Nephron progenitor cell (in vitro differentiated cells): ENCODE measurements around the gene FBXW12.

Experiments
- DNase-seq: peaks from one replicate; pipeline ENCODE4 v3.0.0; 2021
- H3K27ac Mint-ChIP-seq: 2 replicates; pipeline ENCODE4 v1.8.0; 2021; ENCODE audit warnings: mild to moderate bottlenecking, moderate library complexity, mixed read lengths
- H3K27me3 Mint-ChIP-seq: 2 replicates; pipeline ENCODE4 v1.8.0; 2021; ENCODE audit warnings: mild to moderate bottlenecking, low read depth, mixed read lengths; ENCODE audit not compliant: poor library complexity
- H3K36me3 Mint-ChIP-seq: 2 replicates; pipeline ENCODE4 v1.8.0; 2021; ENCODE audit warnings: low read depth, mixed read lengths
- H3K4me1 Mint-ChIP-seq: 2 replicates; pipeline ENCODE4 v1.8.0; 2021; ENCODE audit warnings: mixed read lengths
- H3K4me3 Mint-ChIP-seq: 2 replicates; pipeline ENCODE4 v1.8.0; 2021; ENCODE audit warnings: mild to moderate bottlenecking, moderate library complexity, mixed read lengths
- H3K9me3 Mint-ChIP-seq: 2 replicates; pipeline ENCODE4 v1.8.0; 2021; ENCODE audit warnings: mild to moderate bottlenecking, moderate library complexity, mixed read lengths
- TF ChIP-seq, protein P1 (sequence below): fragments of 200-600 bp; sonication (generic); IDR thresholded peaks from 2 replicates; pipeline ENCODE4 v1.5.0; 2021; ENCODE audit warnings: antibody characterized with exemption

Gene FBXW12

DNA sequence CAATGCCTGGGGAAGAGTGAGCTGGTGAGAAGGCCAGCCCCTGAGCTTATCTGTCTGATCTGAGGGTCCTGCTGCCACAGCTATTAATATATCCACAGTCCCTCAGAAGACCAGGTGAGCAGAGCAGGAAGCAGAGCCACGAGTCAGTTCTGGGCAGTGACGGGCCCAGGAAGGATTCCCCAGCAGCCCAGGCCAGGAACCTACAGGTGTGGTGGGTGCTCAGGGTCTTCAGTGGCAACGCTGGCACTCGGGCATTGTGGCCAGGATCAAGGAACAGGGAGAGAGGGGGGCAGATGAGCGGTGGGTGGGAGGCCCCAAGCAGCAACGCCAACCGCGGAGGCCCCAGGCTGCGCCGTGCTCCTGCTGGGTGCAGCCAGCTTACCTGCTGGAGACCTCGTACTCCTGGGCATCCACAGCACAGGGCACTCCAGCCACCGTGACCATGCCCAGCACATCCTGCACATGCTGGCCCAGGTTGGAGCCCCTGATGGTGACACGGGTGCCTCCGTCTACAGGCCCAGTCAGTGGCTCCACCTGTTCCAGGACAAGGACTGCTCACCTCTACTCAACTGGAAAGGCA lies 45.6 kb downstream of the FBXW12 start:
- H3K4me3 Mint-ChIP-seq = no peak overlapping the region
- DNase-seq = no peak
- TF ChIP-seq, protein P1, sequence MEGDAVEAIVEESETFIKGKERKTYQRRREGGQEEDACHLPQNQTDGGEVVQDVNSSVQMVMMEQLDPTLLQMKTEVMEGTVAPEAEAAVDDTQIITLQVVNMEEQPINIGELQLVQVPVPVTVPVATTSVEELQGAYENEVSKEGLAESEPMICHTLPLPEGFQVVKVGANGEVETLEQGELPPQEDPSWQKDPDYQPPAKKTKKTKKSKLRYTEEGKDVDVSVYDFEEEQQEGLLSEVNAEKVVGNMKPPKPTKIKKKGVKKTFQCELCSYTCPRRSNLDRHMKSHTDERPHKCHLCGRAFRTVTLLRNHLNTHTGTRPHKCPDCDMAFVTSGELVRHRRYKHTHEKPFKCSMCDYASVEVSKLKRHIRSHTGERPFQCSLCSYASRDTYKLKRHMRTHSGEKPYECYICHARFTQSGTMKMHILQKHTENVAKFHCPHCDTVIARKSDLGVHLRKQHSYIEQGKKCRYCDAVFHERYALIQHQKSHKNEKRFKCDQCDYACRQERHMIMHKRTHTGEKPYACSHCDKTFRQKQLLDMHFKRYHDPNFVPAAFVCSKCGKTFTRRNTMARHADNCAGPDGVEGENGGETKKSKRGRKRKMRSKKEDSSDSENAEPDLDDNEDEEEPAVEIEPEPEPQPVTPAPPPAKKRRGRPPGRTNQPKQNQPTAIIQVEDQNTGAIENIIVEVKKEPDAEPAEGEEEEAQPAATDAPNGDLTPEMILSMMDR = no peak
- peaks cover 3% of the 10 kb centered on the region for H3K27me3 Mint-ChIP-seq
- H3K36me3 Mint-ChIP-seq = peaks cover 18% of the 10 kb centered on the region
- H3K27ac Mint-ChIP-seq = no peak overlapping the region
- no peaks in the 10 kb centered on the region for H3K4me1 Mint-ChIP-seq
- no peaks in the 10 kb centered on the region for H3K9me3 Mint-ChIP-seq

DNA sequence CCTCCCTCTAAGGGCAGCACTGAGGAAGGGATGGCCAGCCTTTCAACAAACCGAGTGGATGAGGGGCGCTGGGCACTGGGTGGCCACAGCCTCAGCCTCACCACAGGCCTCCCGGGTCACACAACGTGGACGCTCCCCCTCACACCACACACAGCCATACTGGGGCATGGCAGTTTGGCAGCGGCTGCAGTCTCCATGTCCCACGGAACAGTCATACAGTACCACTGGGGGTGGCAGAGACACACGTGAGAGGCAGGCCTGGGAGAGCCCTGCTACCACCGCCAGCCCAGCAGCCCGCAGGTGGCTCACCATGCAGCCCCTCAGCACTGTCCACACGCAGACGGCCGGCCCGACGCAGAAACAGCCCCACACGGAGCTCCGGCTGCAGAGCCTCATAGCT lies 46.1 kb downstream of the FBXW12 start:
- Mint-ChIP-seq H3K4me3 (no peak overlapping the region), H3K27me3 (peaks cover 3% of the 10 kb centered on the region), H3K27ac (no peak overlapping the region), H3K9me3 (no peaks in the 10 kb centered on the region), H3K36me3 (peaks cover 17% of the 10 kb centered on the region), H3K4me1 (peaks cover 5% of the 10 kb centered on the region)
- DNase-seq = no peak
- TF ChIP-seq, protein P1 = no peak

DNA sequence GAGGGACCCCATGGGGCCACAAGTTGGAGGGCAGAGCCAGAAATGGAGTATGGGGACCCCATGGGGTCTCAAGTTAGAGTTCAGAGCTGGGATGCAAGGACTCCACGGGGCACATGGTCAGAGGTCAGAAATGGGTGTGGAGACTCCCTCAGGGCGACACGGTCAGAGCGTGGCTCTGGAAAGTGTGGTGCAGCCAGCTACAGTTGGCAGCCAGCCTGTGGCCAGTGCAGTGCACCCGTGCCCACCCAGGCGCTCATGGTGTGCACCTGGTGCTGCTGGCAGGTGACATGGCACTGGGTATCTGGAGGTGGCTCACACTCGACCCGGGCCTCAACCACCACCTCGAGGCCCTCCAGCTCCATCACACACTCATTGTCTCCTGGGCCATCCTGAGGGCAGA lies 46.6 kb downstream of the FBXW12 start:
- Mint-ChIP-seq H3K4me3 (no peak overlapping the region), H3K27ac (peak overlapping the region; percentile 72), H3K27me3 (peaks cover 3% of the 10 kb centered on the region), H3K36me3 (peaks cover 13% of the 10 kb centered on the region), H3K9me3 (no peaks in the 10 kb centered on the region), H3K4me1 (peaks cover 7% of the 10 kb centered on the region)
- TF ChIP-seq, protein P1 = no peak
- DNase-seq = no peak

DNA sequence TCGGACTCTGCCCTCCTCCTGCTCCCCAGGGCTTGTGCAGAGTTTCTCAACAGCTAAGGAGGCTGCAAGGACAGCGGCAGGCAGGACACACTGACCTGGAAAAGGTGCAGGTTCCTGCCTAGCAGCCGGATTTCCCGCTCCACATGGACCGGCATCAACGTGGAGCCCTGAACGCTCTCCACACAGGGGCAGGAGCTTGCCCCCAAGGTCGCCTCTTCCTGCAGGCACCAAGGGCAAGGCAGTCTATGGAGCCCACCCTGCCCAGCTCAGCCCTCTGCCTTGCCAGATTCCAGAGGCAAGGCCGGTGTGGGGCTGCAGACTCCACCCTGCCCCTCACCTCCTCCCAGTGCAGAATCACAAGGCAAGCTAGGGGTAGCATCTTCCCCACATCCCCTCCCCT lies 47.1 kb downstream of the FBXW12 start:
- Mint-ChIP-seq H3K9me3 (no peaks in the 10 kb centered on the region), H3K36me3 (peaks cover 8% of the 10 kb centered on the region)
- no peak for DNase-seq

DNA sequence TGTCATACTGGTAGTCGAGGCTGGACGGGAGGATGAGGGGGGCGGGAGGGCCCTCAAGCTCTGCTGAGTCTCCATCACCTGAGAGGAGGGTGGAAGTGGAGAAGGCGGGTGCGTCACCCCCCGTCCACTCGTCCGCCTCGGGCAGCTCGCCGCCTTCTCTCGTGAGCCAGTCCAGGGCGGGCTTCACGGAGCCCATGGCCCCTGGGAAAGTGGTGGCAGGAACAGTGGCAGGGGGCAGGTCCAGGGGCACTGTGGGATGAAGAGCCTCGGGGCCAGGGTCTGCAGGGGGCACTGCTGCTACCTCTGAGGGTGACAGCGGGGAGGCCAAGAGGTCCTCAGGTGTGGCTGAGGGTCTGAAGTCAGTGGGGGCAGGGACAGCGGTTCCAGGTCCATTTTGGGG lies 47.6 kb downstream of the FBXW12 start:
- Mint-ChIP-seq H3K9me3 (no peaks in the 10 kb centered on the region), H3K27ac (no peak overlapping the region), H3K4me3 (no peak overlapping the region), H3K27me3 (no peaks in the 10 kb centered on the region), H3K4me1 (peaks cover 11% of the 10 kb centered on the region), H3K36me3 (peaks cover 5% of the 10 kb centered on the region)
- TF ChIP-seq, protein P1 = no peak
- no peak for DNase-seq

More for the DNA sequence above, 47.1 kb downstream of the FBXW12 start:
- Mint-ChIP-seq H3K4me1 (peaks cover 7% of the 10 kb centered on the region), H3K4me3 (no peak overlapping the region), H3K27ac (no peak overlapping the region), H3K27me3 (peaks cover 1% of the 10 kb centered on the region)
- TF ChIP-seq, protein P1 = no peak

DNA sequence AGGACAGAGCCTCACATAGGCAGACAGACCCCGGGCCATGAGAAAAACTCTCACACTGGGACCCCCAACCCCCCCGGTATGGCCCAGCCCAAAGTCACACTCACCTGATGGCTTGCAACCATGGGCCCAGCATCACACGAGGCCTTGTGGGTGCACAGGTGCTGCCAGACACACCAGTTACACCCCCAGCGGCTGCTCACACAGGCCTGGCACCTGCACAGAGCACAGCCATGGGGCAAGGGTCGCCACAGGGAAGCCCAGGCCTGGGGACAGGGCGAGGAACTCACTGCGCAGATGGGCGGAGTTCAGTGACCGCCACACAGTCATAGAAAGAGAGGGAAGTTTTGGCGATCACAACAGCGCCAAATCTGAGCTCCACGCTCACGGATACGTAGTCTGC lies 48.5 kb downstream of the FBXW12 start:
- DNase-seq = no peak
- H3K9me3 Mint-ChIP-seq = no peaks in the 10 kb centered on the region
- H3K27ac Mint-ChIP-seq = no peak overlapping the region
- TF ChIP-seq, protein P1 = no peak
- H3K27me3 Mint-ChIP-seq = no peaks in the 10 kb centered on the region
- peaks cover 20% of the 10 kb centered on the region for H3K4me1 Mint-ChIP-seq
- no peak overlapping the region for H3K4me3 Mint-ChIP-seq
- H3K36me3 Mint-ChIP-seq = peaks cover 5% of the 10 kb centered on the region
